ENCODE data around the gene KIF6.

The KIF6 gene

DNA sequence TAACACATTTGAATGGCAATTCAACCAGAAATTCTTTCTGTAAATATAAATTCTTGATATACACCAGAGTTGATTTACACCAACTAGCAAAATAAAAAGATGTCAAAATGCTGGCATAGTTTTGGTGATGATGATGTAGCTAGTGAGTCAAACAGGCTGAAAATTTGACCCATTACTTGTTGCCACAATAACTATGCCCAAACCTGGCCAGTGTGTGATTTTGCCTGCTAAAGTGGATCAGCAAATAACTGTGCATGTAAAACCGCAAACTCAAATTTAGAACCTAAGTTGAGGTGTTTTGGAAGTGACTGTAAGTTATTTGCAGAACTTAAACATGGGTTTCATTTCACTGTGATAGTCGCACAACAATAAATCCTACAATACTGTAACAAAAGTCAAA, 125.9 kb downstream of the KIF6 start:
- DNase-seq (ENCODE audit: low read depth in 2 of 2) = no peak

DNA sequence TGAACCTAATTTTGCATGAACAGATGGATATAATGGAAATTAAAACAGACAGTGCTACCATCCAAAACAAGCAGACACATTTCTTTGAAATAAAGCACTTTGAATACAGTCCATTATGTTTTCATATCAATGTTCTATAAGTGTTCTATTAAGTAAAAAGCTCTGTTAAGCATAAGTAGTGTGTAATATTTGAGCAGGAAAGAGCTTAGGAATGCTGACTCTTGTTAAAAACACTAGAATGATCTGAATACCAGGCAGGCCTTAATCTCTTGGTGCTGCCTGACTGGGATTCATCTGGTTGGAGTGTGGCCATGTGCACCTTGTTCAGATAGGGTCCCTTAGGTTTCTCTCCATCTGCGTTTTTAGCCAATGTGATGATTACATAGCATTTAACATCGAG, 130.9 kb downstream of the KIF6 start:
- no peak for DNase-seq (ENCODE audit: low read depth in 2 of 2)

DNA sequence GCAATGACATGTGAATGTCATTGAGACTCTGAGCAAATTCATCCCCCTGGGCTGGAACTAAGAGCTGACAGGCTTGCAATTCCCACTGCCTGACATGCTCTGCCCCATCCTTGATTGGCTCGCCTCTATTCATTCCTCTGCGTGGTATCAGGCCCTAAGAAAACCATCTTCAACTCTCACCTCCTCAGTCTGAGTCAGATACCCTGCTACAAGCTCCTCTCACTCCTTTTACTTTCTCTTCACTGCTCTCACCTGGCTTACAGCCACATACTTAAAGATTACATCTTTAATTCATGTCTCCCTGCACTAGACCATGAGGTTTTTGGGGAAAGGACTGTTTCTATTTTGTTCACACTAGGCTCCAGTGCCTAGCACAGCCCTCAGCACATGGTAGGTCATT, 131.6 kb downstream of the KIF6 start:
- DNase-seq (ENCODE audit: low read depth in 2 of 2) = no peak

DNA sequence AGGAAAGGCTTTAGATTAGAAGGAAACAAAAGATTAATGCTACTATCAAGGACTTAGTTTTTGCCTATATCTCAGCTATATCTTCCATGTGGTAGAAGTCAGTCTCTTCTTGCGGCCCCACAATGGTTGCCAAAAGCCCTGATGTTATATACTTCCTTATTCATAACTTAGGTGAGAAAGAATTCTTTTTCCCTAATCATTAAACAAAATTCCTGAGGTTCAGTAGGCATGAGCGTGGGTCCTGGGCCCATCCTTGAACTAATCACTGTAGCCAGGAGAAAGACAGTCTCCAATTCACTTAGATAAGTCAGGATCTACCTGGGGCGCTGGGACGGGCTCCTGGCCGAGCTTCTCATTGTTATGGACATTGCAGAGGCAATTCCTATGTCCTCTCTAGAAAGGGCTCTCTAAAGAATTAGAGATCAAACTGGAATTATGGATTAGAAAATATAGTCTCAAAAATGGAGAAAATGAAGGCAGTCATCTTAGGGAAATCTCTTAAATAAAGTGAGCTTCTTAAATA, 134.3 kb downstream of the KIF6 start:
- DNase-seq (ENCODE audit: low read depth in 2 of 2) = no peak

DNA sequence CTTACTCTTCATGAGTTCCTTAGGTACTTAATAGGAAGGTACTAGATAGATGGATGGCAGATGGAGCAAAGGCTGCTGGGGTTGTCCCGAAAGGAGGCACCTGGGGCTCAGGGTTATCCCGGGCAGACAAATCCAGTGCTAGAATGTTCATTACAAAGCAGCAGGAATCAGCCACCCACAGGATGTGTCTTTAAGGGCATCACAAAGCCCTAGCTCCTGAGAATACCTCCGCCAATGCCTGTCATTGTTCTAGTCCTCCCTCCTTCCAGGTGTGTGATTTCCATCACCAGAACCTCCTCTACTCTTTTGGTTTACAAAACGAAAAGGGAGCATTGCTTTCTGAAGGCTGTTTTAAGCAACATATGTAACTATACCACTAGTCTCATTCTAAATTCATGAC, 138.1 kb downstream of the KIF6 start:
- DNase-seq (ENCODE audit: low read depth in 2 of 2) = no peak

DNA sequence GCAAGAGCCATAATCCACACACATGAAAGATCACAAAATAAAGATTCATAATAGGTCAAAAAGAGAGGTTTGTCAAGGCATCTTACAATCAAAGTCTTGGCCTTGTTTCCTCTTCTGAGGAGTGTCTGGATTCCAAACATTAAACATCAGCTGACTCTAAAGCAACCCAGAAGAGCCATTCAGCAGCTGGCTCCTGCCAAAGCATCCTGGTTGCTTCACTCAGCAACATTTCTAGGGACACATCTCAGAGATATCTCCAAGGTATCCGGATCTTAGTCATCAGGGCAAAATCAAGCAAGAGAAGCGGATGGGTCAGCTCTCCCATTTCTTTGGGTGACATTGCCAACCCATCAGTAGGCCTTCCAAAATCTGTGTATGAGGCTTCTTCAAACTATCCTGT, 139.6 kb downstream of the KIF6 start:
- DNase-seq (ENCODE audit: low read depth in 2 of 2) = no peak

DNA sequence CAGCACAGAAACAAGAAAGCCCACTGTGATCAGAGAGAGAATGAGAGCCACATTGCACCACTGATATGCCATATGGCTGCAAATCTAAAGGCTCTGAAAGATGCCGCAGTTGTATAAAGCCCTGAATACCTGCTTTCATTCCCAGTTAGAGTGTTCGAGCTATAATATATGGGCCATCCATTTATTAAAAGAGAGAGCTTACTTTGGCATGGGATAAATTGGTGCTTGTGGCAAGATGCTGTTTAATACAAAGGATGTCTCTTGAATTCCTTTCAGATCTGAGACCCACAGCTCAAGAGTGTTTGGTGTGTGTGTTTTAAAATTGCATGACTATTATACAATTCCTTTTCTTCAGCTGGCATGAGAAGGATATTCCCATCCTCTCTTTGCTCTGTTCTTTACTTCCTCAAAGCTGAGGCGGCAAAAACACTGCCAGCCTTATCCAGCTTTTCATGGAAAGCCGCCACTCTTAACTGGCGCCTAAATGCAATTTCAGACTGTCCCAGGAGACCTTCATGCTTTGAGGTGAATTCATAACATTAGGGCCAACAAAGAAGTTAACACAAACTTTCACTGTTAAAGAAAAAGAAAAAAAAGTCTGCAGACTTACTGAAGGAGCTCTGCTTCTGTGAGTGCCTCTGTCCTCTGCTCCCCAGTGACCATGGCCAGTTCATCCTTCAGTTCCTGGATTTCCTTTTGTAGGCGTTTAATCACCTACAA, 147.6 kb downstream of the KIF6 start:
- no peak for DNase-seq (ENCODE audit: low read depth in 2 of 2)

DNA sequence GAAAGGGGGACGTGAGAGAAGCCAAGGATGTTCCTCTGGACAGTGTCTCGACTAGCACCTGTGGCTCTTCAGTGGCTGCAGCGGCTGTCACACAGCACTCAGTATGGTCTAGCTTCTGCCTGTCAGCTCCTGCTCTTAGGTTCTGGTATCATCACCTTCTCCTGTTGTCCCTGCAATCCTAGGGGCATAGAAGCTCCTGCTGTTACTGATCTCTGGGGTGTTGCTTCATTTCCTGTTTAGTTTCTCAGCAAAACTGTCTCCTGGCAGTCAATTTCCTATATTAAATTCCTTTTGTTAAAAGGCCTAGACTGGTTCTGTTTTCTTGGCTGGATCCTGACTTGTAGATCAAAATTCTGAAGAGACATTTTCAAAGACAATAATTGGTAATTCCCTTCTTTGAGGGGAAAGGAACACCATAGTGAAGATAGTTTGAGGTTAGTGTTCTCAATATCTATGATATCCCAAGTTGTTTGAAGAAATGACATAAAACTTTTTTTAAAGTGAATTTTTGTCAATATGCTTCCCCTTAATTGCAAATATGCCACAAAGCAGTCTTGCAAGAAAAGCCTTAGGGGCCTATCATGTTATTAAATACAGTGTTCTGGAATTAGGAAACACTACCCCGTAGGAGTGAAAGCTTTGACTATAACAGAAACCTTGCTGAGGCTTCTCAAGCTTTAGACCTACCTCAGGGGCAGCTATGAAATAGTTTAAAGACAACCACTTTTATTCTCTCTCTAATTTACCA, 148.5 kb downstream of the KIF6 start:
- no peak for DNase-seq (ENCODE audit: low read depth in 2 of 2)

DNA sequence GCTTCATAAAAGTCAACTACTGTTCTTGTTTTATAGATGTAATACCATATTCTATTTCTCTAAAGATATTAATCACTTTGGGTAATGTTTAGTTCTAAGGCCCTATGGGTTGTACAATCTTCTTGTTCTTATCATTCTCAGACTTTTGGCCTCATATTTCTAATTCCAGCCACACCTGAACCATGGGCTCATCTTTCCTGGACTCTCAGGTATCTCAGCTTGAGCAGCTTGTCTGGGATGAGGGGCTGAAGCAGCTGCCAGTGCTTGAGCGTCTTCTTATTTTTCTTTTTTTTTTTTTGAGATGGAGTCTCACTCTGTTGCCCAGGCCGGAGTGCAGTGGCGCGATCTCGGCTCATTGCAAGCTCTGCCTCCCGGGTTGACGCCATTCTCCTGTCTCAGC, 150.2 kb downstream of the KIF6 start:
- no peak for DNase-seq (ENCODE audit: low read depth in 2 of 2)

DNA sequence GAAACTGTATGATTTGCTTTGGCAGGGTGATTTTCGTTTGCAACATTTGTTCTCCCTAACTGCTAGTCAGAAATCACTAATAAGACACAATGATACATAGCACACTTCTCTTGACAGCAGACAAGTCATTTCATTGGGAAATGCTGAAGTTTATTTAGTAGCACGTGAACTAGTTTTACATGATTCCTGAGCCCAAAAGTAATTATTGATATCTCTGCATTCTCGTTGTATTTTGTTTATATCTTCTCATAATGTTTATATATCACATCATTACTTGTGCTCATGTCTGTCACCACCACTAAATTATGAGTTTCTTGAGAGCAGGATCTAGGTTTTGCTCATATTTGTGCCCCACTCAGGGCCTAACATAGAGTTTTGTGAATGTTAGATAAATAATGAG, 151.7 kb downstream of the KIF6 start:
- no peak for DNase-seq (ENCODE audit: low read depth in 2 of 2)

DNA sequence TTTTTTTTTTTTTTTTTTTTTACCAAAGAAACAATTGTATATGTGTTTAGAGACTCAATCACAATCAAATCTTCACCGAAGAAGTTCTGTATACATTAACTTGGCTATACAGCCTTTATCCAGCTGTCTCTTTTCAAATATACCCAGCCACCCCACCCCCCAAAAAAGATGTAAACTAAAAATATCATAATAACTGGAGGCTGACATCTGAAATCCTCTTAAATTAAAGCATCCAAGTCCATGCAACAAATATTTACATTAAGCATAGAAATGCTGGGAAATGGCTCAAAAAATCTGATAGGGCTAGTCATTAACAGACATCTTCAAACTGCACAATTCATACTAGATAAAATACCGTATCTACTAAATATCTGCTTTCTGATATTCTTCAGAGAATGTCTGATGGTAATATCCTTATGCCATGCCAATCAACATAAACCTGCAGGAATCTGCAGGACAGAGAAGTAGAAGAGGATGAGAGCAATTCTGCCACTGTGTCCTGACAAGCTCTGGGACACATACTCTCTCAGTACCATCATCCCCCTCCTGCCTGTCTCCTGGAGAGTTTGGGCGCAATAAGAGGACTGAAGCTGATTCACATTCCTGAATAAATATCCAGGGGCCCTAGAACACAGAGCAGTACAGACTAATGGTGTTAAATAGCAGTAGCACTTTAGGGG, 152.4 kb downstream of the KIF6 start:
- no peak for DNase-seq (ENCODE audit: low read depth in 2 of 2)

DNA sequence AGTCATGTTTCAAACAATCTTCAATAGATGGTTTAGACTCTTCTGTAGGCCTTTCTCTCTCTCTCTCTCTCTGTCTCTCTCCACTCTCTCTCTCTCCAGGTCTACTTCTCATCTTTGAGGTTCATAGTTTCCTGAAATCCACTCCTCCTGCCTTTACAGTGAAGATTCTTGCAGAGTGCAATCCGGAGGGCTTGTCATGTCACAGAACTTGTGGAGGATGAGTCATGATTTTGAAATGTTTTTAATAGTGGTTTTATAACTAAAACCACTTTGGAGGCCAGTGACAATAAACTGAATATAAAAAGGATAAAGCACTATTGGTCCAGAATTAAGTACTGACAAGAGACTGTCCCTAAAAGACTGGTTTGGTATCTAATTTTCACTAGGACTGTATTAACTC, 156.3 kb downstream of the KIF6 start:
- DNase-seq (ENCODE audit: low read depth in 2 of 2) = no peak

DNA sequence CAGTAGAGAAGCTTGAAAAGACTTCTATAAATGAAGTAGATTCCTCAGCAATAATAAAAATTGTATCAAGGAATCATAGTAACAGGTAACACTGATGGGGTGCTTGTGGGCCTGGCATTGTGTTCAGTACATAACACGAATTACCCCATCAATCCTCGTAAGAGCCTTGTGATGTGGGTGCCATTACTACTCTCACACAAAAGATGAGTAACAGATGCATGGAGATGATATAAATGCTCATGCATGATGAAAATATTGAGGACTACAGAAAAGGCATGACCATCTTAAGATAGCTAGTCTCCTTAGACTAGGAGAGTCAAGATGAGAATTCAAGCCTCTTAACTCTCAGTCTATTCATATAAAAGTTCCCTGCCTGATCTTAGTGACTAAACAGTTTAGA, 158.1 kb downstream of the KIF6 start:
- DNase-seq (ENCODE audit: low read depth in 2 of 2) = no peak

DNA sequence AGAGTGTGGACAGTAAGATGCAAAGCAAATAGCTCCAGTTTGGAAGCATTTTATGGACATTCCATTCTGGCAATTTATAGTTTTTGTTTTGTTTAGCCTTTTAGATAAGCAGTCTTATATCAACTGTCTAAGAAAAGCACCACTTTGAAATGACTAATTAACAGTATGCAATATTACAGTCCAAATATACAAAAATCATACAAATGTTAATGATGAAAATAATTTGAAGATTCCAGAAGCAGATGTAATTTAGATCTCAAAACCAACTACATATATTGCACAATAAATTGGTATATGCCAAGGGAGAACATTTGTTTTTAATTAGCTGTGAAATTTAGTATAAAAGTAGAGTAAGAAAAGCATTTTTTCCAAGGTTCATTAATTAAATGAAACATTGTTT, 158.8 kb downstream of the KIF6 start:
- no peak for DNase-seq (ENCODE audit: low read depth in 2 of 2)

DNA sequence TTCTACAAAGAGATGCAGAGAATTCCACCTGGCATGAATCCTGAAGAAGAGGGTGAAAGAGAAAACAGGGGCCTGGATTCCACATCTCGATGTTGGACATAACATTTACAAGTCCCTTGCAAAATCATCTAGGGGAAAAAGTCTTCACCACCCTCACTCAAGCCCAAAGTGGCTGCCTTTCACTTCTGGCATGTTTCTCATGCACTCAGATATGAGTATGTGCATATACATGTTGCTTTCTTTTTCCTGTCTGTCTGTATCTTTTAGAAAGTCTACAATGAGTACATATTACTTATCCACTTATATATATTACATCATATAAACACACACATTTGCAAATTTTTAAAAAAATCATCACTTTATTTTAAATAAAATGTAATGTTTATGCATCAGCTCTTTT, 159.3 kb downstream of the KIF6 start:
- DNase-seq (ENCODE audit: low read depth in 2 of 2) = no peak

DNA sequence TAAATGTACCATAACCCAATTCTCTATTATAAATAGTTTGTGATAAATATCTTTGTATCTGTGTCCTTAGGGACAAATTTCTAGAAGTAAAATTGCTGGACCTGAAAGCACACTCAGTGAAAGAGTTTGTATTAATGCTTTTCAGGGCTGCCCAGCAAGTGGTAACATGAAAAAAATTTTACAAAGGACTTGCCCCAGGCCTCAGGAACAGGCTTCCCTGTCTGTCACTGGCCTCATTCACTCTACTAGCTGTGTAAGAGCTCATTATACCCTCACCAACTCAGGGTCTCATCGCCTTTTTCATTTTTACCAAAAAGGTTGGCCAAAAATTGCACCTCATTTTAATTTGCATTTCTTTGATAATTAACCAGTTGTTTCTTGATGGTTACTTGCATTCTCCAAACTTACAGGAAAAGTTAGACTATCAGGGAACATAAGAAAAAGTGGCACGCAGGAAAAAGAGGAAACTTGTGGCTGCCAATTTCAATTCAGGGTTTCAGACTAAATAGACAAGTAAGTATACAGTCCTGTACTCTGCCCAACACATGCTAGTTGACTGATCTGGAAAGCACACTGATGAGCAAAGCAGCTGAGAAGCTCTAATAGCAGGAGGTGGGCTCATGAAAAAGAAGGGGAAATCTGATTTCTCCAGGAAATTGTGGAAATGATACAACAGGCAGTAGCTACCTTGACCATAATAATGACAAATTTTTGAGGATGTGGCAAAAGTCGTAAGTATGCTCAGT, 161.5 kb downstream of the KIF6 start:
- DNase-seq (ENCODE audit: low read depth in 2 of 2) = no peak

DNA sequence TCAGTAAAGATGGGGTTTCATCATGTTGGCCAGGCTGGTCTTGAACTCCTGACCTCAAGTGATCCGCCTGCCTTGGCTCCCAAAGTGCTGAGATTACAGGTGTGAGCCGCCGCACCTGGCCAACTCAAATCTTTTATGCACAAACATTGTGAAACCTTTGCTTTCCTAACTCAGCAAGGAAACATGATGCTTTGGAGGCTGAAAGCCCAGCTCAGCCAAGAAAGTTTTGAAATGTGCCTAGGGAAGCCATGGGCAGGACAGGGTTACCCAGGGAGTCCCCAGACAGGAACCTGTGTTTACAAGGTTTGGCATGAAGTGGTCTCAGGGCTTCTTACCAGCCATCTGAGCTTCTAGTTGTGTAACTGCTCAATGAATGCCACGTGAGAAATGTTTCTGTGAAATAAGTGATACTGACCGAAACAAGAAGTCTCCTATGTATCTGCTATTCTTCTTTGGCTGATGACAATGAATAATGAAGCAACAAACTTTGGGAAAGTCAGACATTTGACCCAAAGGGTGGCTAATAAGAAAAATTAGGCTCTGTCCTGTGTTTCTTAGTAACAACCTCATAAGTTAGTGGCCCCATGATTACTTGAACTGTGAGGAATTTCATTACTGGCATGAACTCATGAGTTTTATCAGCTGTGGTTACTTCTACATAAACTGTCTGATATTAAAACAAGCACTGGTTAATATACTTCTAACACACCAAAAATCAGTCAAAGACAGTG, 163.5 kb downstream of the KIF6 start:
- DNase-seq (ENCODE audit: low read depth in 2 of 2) = no peak

DNA sequence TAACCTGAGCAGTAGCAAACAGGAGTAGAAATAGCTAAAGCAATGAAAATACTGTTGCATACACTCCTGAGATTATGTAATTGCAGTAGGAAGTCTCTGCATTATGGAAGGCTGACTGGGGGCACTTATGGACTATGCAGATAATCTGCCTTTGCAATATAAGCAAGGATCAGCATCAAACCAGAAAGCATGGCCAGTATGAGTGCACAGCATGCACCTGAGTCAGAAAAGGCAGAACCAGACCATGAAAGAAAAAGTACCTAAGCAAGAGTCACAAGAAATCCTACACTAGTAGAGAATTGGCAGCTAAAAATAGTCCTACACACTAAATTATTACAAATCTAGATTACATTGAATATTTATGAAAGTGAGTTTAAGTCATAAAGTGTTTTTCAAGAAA, 164.3 kb downstream of the KIF6 start:
- DNase-seq (ENCODE audit: low read depth in 2 of 2) = no peak

DNA sequence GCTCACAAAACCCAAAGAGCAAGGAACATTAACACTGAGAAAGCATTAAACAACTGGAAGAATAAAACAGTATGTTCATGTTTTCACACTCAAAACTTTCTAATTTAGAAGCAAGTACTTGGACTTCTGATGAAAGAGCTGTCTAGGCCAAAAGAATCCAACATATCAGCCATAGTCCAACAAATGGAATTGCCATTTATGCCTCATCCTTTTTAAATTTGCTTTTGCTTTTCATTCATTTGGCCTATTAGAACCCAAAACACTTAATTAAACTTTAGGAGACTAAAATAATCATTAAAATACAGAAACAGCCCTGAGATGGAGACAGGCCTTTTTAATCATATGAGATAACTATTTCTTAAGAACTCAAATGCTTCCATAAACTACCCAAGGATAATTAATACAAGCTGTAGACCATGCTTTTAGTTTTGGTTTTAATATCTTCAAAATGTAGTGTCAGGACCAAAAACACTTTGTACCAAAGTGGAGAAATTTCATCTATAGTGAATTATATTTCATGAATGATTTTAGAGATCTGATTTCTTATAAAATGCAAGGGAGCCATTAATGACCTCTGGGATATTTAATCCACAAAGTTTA, 166.5 kb downstream of the KIF6 start:
- no peak for DNase-seq (ENCODE audit: low read depth in 2 of 2)

DNA sequence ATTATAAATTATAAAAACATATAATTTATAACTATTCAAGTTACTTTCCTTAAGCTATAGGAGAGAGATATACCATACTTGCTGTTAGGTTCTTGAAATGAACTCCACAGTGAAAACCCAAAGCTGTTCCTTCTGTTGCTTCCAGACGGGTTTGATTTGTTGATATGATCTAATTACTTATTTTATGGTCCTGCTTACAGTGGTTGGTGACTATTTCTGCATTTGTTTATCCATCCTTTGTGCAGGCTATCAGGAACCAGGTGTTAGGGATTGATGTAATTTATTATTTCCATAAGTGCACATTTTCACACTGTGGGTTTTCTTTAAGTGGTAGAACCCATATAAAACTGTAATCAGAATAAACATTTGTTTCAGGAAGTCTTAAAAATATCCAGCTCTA, 167.1 kb downstream of the KIF6 start:
- no peak for DNase-seq (ENCODE audit: low read depth in 2 of 2)

DNA sequence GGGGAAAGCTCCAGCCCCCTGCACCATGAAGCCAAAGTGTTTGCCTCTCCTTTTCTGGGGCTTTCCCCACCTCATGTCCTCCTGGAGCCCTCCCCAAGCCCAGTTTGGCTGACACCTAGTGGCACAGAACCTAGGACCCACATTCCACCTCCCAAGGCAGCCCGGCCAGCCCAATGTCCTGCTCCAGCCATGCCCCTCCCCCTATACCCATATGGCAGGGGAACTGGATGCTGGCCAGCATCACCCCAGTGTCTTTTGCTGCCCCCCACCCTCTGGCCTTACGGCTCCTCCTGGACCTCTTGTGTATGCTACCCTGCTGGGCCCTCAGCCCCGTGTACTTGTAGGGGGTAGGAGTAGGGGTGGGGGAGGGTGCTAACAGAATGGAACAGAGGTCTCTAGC, 170.1 kb downstream of the KIF6 start:
- no peak for DNase-seq (ENCODE audit: low read depth in 2 of 2)

Measured in stimulated activated CD4-positive, alpha-beta T cell treated with anti-CD3 and anti-CD28 coated beads, Interleukin-1b, Interleukin-23, amount 100 ng/mL, for 1 hour (primary cell).